Heart left ventricle (tissue), 13 donors: ENCODE data around the gene AP2A1.

Experiments
- POLR2A ChIP-seq, 2 donors: fragments of 450-650 bp; IDR thresholded peaks; one replicate each; pipeline ENCODE4 v1.6.1; 2017; ENCODE audit warnings: antibody characterized with exemption in 2 of 2, mild to moderate bottlenecking in 2 of 2, moderate library complexity in 2 of 2
- TF ChIP-seq, protein P1 (sequence below), 12 donors: fragments of 200-600 bp; sonication (generic) in 4 of 12; IDR thresholded peaks; one replicate each; pipeline versions ENCODE4 v1.5.0 to v1.8.0; 2018 to 2022; ENCODE audit warnings: antibody characterized with exemption in 12 of 12, mild to moderate bottlenecking in 5 of 12
- donor health status: ischemic (EF 13 %, LVEDD 7.1; RV severe dilation, severe dysfunction).
- donor health status: DM: no; HTN: yes; CAD: no.
- donor health status: DM: no; HTN: no; CAD: no.
- donor health status: ischemic (EF 25% LVEDD 6.9; RV normal size, moderate dysfunction).
- donor health status: ischemic (EF 25% LVEDD 5.7; RV mildly dilated, moderate dysfunction).
- donor health status: ischemic (EF 35%, LVEDD 5.7; RV mildly dilated, moderate dysfunction).
- donor health status: nonischemic (EF 11% LVEDD 7.7; RV severe dilation, severe dysfunction).
- donor health status: DM: yes; HTN: yes; CAD: no.
- donor health status: PGD.
- donor health status: ischemic (EF 29% LVEDD 5.4; RV normal size, mild dysfunction).
- donor health status: nonischemic (EF 23%, LVEDD 6.1; RV moderate dilation, normal function).

DNA sequence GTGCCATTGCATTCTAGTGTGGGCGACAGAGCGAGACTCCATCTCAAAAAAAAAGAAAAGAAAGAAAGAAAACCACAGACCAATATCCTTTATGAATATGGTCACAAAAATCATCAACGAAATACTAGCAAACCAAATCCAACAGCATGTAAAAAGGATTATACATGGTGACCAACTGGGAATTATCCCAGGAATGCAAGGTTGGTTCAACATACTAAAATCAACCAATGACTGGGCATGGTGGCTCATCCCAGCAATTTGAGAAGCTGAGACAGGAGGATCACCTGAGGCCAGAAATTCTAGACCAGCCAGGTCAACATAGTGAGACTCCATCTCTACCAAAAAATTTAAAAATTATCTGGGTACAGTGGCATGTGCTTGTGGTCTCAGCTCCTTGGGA, 10.8 kb upstream of the AP2A1 start:
- TF ChIP-seq, protein P1, sequence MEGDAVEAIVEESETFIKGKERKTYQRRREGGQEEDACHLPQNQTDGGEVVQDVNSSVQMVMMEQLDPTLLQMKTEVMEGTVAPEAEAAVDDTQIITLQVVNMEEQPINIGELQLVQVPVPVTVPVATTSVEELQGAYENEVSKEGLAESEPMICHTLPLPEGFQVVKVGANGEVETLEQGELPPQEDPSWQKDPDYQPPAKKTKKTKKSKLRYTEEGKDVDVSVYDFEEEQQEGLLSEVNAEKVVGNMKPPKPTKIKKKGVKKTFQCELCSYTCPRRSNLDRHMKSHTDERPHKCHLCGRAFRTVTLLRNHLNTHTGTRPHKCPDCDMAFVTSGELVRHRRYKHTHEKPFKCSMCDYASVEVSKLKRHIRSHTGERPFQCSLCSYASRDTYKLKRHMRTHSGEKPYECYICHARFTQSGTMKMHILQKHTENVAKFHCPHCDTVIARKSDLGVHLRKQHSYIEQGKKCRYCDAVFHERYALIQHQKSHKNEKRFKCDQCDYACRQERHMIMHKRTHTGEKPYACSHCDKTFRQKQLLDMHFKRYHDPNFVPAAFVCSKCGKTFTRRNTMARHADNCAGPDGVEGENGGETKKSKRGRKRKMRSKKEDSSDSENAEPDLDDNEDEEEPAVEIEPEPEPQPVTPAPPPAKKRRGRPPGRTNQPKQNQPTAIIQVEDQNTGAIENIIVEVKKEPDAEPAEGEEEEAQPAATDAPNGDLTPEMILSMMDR (IDR thresholded peaks at IDR 0.05): no peak
- no peak for TF ChIP-seq POLR2A (IDR thresholded peaks at IDR 0.05)
